T-helper 1 cell treated with Interleukin-12 subunit alpha and Interleukin-12 subunit beta and Interleukin-4 antibody, amounts not matched to agents 30 ng/mL and 1 ng/mL, for 36 hours (primary cell): Measurements from ENCODE around the gene GLE1. TPM values are rescaled to one million over a fixed set of nuclear protein-coding genes. Genes with fewer than 3 reads are reported as not detected.

ENCODE experiments used
- intact Hi-C: fragments of 100-400 bp; cut with micrococcal nuclease; formaldehyde crosslinking; loops from one replicate; pipeline ENCODE4 v1.15.1; 2024
- total RNA-seq: library from RNA; stranded (reverse); gene quantifications from 2 replicates; pipeline ENCODE4 v1.2.3, GENCODE V29; 2022

The GLE1 gene
- total RNA-seq, 1 donor from 2014 or later = 44.2 TPM

DNA sequence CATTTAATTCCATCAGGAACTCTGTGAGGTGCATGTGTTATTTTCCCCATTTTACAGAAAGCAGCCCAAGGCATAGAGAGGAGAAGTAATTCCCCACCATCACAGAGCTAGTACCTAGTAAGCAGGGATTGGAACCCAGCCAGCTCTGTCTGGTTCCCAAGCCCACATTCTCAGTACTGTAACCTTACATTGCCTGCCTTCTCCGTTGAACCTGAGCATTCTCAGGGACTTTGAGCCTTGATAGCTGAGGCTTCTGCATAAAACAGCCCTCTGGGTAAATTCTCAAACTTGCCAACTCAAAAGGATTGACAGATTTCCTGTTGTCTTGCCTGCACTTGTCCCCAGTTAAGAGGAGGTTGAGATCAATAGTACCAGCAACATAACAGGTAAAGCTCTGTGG, 9.2 kb upstream of the GLE1 start:
- intact Hi-C loops = no loop called here

DNA sequence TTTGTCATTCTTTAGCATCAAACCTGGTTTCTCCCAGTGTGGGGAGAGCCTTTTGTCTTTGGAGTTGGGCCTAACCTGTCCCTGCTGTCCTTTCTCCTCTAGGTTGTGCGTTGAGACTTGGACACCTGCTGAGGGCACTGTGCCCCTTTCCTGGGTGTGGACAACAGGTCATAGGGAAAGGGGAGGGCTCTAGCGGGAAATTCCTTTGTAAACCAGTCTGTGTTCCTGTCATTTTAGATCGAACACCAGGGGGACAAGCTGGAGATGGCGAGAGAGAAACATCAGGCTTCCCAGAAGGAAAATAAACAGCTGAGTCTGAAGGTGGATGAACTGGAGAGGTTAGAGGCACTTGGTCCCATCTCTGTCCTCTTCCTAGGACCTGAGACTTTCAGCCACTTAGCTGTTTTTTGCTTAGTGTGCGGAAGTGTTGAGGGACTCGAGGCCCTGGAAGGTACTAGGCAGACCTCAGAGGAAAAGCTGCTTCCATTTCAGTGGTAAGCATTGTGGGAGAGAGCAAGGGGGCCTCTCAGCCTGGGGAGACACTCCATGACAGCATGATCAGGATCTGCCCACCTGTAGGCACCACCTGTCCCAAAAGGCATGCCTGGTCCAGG, 8.6 kb upstream of the GLE1 start:
- intact Hi-C loops = no loop called here

DNA sequence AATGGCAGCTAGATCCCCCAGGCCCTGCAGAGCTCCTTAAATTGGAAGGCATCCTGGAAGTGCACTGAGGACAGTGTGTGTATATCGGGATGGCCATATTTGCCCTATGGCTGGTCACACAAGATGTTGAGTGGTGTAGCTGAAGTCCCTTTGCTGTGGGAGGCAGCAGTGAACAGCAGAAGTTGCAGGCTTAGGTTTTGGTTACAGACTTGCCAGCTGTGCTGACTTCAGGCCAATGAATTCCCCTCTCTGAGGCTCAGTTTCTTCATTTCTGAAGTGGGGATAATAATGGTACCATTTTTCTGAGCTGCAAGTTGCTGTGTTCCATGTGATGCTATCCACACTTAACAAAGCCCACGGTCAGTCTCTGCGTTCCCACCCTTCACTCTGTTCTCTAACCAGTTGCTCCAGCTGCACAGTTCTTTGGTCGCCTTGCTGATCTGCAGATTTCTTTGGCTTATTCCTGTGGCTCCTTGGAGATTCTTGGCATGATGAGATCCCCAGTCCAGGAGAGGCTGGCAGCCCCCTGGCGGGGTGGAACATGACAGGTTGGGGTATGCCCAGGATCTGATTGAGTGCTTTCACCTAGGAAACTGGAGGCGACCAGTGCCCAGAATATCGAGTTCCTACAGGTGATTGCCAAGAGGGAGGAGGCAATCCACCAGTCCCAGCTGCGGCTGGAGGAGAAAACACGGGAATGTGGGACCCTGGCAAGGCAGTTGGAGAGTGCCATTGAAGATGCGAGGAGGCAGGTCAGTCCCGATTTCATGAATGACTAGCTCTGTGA, 6.5 kb upstream of the GLE1 start:
- intact Hi-C loops = no loop called here

DNA sequence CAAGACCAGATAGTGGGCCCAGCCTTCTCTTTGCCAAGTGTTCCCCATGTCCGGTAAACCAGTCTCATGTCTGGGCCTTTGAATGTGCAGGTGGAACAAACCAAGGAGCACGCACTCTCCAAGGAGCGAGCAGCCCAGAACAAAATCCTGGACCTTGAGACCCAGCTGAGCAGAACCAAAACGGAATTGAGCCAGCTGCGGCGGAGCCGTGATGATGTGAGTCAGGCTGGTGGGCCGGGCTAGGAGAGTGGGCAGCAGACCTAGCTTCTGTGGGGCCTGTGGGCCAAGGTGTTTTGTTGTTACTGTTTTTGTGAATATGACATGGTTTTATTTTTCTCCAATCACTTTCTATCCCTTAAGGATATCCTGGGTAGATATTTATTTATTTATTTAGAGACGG, 5.6 kb upstream of the GLE1 start:
- intact Hi-C loops = no loop called here

DNA sequence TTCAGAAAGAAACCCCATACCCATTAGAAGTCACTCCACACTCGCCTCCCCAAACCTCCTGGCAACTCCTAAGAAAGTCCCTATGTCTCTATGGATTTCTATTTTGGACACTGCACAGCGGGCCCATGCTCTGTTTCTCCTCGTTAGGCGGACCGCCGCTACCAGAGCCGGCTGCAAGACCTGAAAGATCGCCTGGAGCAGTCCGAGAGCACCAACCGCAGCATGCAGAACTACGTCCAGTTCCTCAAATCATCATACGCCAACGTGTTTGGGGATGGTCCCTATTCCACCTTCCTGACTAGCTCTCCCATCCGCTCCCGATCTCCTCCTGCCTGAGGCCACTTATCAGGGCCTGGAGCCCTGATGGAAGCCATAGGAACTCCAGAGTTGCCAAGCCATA, 4.6 kb upstream of the GLE1 start:
- intact Hi-C loops = loop anchor here (5.0 to 10.0 kb wide), 2 partner anchors 225 to 582 kb away; partner anchors contain the start of genes DOLPP1, GOLGA2 and SWI5

DNA sequence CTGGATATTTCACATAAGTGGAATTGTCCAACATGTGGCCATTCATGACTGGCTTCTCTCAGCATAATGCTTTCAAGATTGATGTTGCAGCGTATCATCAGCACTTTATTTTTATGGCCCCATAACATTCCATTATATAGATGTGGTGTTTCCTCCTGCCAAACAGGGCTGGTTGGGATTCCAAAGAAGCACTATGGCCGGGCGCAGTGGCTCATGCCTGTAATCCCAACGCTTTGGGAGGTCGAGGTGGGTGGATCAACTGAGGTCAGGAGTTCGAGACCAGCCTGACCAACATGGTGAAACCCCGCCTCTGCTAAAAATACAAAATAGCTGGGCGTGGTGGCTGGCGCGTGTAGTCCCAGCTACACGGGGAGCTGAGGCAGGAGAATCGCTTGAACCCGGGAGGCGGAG, 1.1 kb upstream of the GLE1 start:
- intact Hi-C loops = loop anchor here (5.0 to 10.0 kb wide), 2 partner anchors 229 to 579 kb away; partner anchors contain the start of genes DOLPP1, GOLGA2 and SWI5

DNA sequence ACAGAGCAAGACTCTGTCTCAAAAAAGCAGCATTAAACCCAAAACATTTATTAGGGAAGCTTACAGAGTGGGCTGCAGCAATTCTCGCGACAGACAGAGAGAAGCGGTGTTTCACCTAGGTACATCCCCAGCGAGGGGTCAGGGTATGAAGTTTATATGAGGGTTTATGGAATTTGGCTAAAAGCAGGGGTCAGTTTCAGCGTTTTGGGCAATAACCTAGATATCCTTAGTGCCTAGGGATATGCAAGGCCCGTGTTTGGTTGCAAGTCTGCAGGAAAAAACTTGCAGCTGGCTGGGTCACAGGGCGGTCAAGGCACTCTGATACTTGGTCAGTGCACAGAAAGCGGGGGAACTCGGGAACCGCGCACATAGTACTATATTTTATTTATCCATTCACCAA, 649 bp upstream of the GLE1 start:
- intact Hi-C loops = loop anchor here (1.0 to 10.0 kb wide), 9 partner anchors 8 to 578 kb away; partner anchors contain the start of genes DOLPP1, DYNC2I2, ENDOG and GOLGA2

DNA sequence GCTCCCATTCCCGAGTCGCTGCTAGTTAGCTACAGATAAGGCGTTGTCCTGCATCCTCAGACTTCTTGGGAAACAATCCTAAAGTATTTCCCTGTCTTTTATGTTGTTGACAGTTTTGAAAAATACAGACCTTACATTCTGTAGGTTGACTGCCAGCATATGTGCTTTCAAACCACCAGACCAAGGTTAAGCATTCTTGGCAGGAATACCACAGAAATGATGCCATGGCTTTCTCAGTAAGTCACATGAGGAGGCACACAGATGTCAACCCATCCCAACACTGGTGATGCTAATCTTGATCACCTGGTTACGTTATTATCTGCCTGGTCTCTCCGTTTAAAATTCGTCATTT, 871 bp downstream of the GLE1 start:
- intact Hi-C loops = loop anchor here (1.0 to 10.0 kb wide), 3 partner anchors 67 to 231 kb away; partner anchors contain the start of genes DYNC2I2, GOLGA2 and SWI5

DNA sequence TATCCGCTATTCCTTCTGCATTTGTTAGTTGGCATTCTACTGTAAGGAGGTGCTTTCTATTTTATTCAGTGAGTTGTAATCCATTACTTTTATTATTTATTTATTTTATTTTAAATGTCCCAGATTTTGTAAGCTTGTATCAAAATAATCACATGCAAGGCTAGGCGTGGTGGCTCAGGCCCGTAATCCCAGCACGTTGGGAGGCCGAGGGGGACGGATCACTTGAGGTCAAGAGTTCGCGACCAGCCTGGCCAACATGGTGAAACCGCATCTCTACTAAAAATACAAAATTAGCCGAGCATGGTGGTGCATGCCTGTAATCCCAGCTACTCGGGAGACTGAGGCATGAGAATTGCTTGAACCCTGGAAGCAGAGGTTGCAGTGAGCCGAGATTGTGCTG, 1.4 kb downstream of the GLE1 start:
- intact Hi-C loops = loop anchor here (1.0 to 10.0 kb wide), 3 partner anchors 68 to 231 kb away; partner anchors contain the start of genes DYNC2I2, GOLGA2 and SWI5

DNA sequence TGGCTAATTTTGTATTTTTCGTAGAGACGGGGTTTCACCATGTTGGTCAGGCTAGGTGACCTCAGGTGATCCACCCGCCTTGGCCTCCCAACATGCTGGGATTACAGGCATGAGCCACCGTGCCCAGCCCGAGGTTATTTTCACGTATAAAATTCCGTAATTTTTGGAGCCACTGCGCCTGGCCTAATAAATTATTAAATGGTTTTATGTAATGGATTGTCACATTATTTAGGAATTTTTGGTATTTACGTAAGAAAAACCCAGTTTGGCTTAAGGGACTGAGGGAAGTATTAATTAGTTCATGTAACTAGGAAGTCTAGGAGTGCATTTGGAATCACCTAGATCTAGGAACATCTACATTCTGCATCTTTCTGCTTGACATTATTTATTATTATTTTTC, 8.3 kb downstream of the GLE1 start:
- intact Hi-C loops = loop anchor here (1.0 to 2.0 kb wide), 2 partner anchors 9 to 38 kb away; partner anchors contain the start of gene GLE1

DNA sequence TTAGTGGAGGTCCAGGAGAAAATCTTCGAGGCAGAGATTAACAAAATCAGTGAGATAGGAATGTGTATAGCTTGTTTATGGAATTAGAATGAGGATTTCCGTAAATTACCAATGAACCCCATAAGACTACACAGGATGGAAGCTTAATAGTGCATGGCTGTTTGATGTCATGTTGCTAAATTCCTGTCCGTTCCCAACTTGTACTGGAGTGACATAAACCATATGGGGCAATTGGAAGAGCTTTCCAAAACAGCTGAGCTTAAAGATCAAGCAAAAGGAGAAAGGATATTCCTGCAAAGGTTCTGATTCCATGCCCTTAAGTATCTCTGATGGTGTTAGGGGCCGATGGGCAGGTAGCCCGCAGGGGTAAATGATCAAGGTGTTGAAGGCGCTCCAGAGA, 17.4 kb downstream of the GLE1 start:
- intact Hi-C loops = no loop called here

DNA sequence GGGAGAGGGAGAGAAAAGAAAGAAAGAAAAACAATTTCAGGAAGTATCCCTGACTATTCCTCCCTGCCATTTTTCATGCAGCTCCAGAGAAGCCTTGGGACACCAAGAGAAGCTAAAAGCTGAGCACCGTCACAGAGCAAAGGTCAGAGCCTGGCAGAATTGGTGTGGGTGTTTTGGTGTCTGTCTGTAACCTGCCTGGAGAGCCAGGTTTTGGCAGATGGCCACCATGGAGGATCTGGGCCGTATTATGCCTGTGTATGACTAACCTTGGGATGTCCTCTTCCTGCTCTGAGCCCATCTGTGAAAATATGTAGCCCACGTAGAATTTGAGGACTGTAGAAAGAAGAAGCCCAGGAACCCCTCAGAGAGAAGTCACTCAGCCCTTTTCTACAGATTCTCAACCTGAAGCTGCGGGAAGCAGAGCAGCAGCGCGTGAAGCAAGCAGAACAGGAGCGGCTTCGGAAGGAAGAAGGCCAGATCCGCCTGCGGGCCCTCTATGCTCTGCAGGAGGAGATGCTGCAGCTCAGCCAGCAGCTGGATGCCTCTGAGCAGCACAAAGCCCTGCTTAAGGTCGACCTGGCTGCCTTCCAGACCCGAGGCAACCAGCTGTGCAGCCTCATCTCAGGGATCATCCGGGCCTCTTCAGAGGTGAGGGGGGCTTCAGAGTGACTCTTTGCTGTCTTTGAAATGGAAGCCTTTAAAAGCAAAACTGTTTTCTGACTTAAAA, 18.8 kb downstream of the GLE1 start:
- intact Hi-C loops = no loop called here

DNA sequence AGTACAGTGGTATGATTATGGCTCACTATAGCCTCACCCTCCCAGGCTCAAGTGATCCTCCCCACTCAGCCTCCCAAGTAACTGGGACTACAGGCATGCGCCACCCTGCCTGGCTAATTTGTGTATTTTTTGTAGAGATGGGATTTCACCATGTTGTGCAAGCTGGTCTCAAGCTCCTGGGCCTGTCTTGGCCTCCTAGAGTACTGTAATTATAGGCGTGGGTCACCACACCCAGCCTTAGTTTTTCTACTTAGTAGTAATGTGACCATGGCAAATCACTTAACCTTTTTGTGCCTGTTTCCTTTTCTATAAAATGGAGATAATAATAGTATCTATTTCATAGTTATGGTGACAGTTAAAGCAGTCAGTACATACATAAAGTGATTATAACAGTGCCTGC, 22.2 kb downstream of the GLE1 start:
- intact Hi-C loops = no loop called here

DNA sequence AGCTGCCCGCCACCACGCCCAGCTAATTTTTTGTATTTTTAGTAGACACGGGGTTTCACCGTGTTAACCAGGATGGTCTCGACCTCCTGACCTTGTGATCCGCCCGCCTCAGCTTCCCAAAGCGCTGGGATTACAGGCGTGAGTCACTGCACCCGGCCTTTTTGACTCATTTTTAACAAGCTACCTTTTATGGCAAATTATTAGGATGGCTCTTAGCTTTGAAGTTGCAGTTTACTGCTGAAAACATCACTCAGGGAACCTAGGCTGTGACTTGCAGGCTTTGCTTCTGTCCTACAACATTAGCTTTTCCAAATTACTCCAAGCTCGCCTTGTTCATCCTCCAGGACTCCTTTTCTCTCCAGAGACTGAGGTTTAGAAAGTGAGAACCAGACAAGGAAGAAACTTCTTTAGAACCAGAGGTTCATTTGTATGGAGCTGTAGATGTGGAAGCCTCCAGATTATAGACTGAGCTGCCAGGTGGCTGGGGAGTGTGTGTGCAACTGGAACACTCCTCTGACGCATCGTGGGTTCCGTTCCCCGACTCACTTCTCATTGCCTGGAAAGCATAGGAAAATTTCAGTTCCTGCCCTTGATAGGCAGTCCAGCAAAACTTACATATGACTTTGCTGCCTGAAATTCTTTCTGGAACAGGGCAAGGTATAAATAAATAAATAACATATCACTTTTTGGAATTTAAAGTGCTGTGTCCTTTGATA, 24.1 kb downstream of the GLE1 start:
- intact Hi-C loops = no loop called here

DNA sequence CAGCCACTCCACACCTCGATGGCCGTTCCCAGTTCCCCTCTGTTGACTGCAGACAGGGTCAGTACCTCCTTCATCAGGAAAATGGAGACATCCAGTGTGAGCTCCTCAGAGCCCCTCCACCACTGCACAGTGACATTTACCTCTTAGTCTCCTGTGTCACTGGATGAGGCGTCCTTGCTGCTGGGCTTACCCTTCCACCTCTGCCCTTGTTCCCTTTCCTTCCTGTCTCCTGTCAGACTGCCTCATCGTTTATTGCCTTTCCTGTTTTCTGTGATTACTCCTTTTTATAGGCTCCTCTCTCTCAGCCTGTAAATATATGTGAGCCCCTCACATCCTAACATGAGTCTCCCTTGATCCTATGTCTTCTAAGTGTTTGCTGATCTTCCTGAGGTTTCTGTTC, 24.7 kb downstream of the GLE1 start:
- intact Hi-C loops = no loop called here

DNA sequence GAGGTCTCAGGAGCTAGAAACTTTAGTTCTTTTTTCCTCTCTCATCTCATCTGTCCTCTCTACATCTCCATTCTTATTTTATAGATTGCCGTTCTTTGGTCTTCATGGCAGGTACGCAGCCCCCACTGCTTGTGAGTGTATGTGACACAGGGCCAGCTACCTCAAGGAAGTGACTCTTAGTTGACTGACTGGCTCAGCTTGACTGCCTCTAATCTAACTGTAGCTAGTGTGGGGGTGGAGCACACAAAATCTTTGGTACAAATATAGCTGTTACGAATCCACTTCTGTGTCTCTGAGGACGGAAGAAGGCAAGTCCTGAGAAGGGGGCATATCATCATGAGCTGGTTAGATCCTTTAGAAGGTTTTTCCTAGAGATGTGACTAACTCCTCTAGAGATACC, 28.1 kb downstream of the GLE1 start:
- intact Hi-C loops = no loop called here

DNA sequence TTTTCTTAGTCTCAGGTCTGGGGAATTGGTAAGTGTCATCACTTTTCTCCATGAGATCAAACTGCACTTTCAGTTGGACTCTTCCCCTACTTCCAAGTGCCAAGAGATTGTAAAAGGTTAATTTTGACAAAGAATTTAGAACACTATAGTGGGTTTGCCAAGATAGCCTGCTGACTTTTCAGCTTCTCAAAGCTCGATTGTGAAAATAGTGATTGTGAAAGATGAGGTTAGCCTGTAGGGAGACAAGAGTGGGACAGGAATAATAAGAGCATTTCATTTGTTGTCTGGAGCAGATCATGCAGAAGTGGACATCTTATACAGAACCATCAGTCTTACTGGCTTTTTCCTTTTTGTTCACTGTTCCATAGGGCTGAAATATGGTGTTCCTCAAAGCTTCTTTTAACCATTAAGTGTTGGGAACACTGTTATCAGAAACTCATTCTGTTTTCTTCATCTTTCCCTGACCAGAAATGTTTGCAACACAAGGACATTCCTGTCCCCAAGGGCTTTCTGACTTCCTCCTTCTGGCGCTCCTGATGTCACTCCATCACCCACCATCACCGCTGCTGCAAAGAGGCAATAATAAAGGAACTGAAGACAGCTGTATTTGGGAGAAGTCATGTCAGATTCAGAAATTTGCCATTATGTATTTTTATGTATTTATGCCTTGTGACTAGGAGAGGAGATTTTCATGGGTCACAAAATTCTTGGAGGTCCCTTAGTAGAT, 36.3 kb downstream of the GLE1 start:
- intact Hi-C loops = no loop called here

DNA sequence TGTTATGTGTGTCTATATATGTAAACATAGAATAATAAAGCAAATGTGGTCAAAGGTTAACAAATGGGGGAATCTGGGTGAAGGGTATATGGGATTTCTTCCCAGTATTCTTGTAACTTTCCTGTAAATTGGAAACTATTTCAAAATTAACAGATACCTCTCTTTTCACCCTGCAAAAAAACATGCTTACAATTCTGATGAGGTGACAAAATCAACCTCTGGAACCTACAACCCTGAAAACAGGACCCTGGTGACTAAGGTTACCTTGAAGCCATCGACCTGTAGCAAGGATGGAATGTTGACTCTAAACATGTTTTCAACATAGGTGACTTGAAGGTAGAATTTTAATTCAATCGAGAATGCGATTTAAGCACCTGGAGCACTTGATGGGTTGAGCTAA, 42.0 kb downstream of the GLE1 start:
- intact Hi-C loops = no loop called here

DNA sequence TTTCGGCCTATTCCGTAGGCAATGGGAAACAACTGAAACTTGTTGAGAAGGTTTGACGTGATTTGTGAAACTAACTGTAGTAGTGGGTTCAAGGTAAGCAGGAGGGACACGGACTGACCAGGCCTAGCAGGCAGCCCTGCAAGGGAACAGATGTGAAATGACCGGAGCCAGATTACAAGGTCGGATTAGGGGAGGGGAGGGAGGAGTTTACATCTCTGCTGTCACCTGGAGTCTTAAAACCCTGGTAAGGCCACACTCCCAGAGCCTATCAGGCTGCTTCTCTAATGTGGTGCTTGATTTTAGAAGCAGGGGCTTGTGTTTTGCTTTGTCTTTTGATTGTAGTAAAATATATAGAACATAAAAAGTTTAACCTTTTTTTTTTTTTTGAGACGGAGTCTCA, 44.4 kb downstream of the GLE1 start:
- intact Hi-C loops = no loop called here

DNA sequence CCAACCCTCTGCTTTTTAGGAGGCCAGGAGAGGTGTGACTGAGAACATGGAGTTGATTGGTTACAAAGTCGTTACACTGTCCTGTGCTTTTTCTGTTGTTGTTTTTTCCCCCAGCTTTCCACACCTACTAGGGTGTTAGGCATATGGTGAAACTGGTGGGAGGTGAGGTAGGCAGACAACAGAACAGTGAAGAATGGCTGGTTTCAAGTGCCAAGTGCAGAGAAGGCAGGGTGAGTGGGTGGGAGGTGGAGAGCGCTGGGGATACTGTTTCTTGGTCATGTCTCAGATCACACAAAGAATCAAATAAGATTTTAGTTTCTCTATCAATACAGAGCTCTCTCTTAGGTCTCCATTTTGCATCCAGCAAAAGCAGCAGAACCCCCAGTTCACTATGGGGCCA, 45.7 kb downstream of the GLE1 start:
- intact Hi-C loops = loop anchor here (2.0 to 5.0 kb wide), 6 partner anchors 37 to 562 kb away; partner anchors contain the start of genes CIZ1, CRAT, DOLK and NAIF1
